Loucy (cell line): ENCODE results near the gene HAUS6.

Source experiments
- EZH2phosphoT487 ChIP-seq: fragments of 200-600 bp; IDR thresholded peaks from 2 replicates; pipeline ENCODE4 v1.6.1; 2018; ENCODE audit warnings: antibody characterized with exemption, mild to moderate bottlenecking, moderate library complexity, borderline replicate concordance
- TF ChIP-seq, protein P1 (sequence below): fragments of 200-600 bp; sonication (generic); conservative IDR thresholded peaks from 2 replicates; pipeline ENCODE4 v1.5.1; 2014; ENCODE audit warnings: mild to moderate bottlenecking, antibody characterized with exemption, low read length

GRCh38 chr9:19074229-19074628 is 28.5 kb downstream of the HAUS6 start:
- TF ChIP-seq, protein P1, sequence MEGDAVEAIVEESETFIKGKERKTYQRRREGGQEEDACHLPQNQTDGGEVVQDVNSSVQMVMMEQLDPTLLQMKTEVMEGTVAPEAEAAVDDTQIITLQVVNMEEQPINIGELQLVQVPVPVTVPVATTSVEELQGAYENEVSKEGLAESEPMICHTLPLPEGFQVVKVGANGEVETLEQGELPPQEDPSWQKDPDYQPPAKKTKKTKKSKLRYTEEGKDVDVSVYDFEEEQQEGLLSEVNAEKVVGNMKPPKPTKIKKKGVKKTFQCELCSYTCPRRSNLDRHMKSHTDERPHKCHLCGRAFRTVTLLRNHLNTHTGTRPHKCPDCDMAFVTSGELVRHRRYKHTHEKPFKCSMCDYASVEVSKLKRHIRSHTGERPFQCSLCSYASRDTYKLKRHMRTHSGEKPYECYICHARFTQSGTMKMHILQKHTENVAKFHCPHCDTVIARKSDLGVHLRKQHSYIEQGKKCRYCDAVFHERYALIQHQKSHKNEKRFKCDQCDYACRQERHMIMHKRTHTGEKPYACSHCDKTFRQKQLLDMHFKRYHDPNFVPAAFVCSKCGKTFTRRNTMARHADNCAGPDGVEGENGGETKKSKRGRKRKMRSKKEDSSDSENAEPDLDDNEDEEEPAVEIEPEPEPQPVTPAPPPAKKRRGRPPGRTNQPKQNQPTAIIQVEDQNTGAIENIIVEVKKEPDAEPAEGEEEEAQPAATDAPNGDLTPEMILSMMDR: no peak
- TF ChIP-seq EZH2phosphoT487: no peak
